GM12878 (cell line): Measurements from ENCODE around the gene ANXA5. TPM values are rescaled to one million over a fixed set of nuclear protein-coding genes. Genes with fewer than 3 reads are reported as not detected.

Experiments
- BCL11A ChIP-seq: IDR thresholded peaks from 2 replicates; pipeline ENCODE4 v1.6.1; 2011; ENCODE audit warnings: low read depth, low read length
- BCL3 ChIP-seq: IDR thresholded peaks from 2 replicates; pipeline ENCODE4 v1.6.1; 2011; ENCODE audit warnings: borderline replicate concordance, low read depth, mild to moderate bottlenecking, moderate library complexity, low read length; ENCODE audit not compliant: insufficient read depth, poor library complexity, severe bottlenecking
- BCLAF1 ChIP-seq: fragments of 450-650 bp; IDR thresholded peaks from 2 replicates; pipeline ENCODE4 v1.6.1; 2017; ENCODE audit warnings: antibody characterized with exemption, mild to moderate bottlenecking, moderate library complexity
- CEBPZ ChIP-seq: fragments of 150-350 bp; IDR thresholded peaks from 2 replicates; pipeline ENCODE4 v1.6.1; 2016; ENCODE audit warnings: low read depth, low read length
- ETV6 ChIP-seq, 2 experiments: fragments of 450-650 bp in 1 of 2; IDR thresholded peaks in 1 of 2; conservative IDR thresholded peaks in 1 of 2; 2 replicates each; pipeline ENCODE4 v1.6.1; 2014; ENCODE audit warnings: antibody characterized with exemption in 1 of 2, borderline replicate concordance in 1 of 2, low read depth in 1 of 2, mild to moderate bottlenecking in 1 of 2, moderate library complexity in 1 of 2
- IRF3 ChIP-seq: fragments of 450-650 bp; IDR thresholded peaks from 2 replicates; pipeline ENCODE4 v1.6.1; 2014; ENCODE audit warnings: mild to moderate bottlenecking
- MXI1 ChIP-seq: fragments of 150-350 bp; IDR thresholded peaks from 2 replicates; pipeline ENCODE4 v1.6.1; 2011; ENCODE audit warnings: low read depth, mild to moderate bottlenecking, inconsistent platforms, low read length, improper control_type of control experiment
- RELB ChIP-seq: fragments of 450-650 bp; IDR thresholded peaks from 2 replicates; pipeline ENCODE4 v1.6.1; 2017; ENCODE audit warnings: low read depth, mild to moderate bottlenecking, moderate library complexity
- RUNX3 ChIP-seq: IDR thresholded peaks from 2 replicates; pipeline ENCODE4 v1.6.1; 2012; ENCODE audit warnings: low read length, inconsistent platforms
- SIN3A ChIP-seq: IDR thresholded peaks from 2 replicates; pipeline ENCODE4 v1.6.1; 2012; ENCODE audit warnings: low read depth, low read length, improper control_type of control experiment
- SMC3 ChIP-seq: IDR thresholded peaks from 2 replicates; pipeline ENCODE4 v1.6.1; 2011; ENCODE audit warnings: low read length, improper control_type of control experiment, borderline replicate concordance
- polyA plus RNA-seq, 11 experiments: library from polyadenylated mRNA; depleted of rRNA in 4 of 11; unstranded in 6 of 11; stranded (reverse) in 5 of 11; fragments of >200 nt; fragmentation: Nextera tagmentation in 4 of 11; fragmentation: Illumina TruSeq in 1 of 11; extraction: Ambion mirVana in 4 of 11; extraction: Trizol in 1 of 11; gene quantifications; 1 replicate in 1 of 11; 2 replicates in 10 of 11; pipeline versions ENCODE4 v1.2.1 to v1.2.3, GENCODE V29; 2011 to 2016; ENCODE audit warnings: inconsistent platforms in 2 of 11, missing spikeins in 2 of 11, low read depth in 1 of 11
- total RNA-seq, 4 experiments: library from RNA; depleted of rRNA in 3 of 4; stranded (reverse); fragments of >200 nt in 3 of 4; fragmentation: Illumina TruSeq in 1 of 4; extraction: Trizol in 1 of 4; gene quantifications; 2 replicates each; pipeline versions ENCODE4 v1.2.1 to v1.2.3, GENCODE V29; 2013 to 2021
- TF ChIP-seq, protein P1 (sequence below): fragments of 450-650 bp; IDR thresholded peaks from 2 replicates; pipeline ENCODE4 v1.6.1; 2017; ENCODE audit warnings: mild to moderate bottlenecking, moderate library complexity

ANXA5 gene
- total and polyA plus RNA-seq, 10 of the 15 experiments (the other 5 are each of a cell fraction or from before 2014, with no cell fraction given): 101 to 249 (median 169) TPM

GRCh38 chr4:121711263-121712000, 14.7 kb upstream of the ANXA5 start (continued):
- TF ChIP-seq SMC3: no peak
- no peak for TF ChIP-seq SIN3A
- TF ChIP-seq ETV6 (conservative IDR thresholded peaks at IDR 0.05 in 1 of 2, IDR thresholded peaks at IDR 0.05 in 1 of 2; ENCODE audit: borderline replicate concordance in 1 of 2, low read depth in 1 of 2): no peak
- TF ChIP-seq RELB: 0 out of 2 replicates have a peak, but pooled peaks have one; percentile 12
- TF ChIP-seq RUNX3: 0 out of 2 replicates have a peak, but pooled peaks have one; percentile 33
- no peak for TF ChIP-seq BCLAF1
- TF ChIP-seq BCL3: no peak
- TF ChIP-seq, protein P1, sequence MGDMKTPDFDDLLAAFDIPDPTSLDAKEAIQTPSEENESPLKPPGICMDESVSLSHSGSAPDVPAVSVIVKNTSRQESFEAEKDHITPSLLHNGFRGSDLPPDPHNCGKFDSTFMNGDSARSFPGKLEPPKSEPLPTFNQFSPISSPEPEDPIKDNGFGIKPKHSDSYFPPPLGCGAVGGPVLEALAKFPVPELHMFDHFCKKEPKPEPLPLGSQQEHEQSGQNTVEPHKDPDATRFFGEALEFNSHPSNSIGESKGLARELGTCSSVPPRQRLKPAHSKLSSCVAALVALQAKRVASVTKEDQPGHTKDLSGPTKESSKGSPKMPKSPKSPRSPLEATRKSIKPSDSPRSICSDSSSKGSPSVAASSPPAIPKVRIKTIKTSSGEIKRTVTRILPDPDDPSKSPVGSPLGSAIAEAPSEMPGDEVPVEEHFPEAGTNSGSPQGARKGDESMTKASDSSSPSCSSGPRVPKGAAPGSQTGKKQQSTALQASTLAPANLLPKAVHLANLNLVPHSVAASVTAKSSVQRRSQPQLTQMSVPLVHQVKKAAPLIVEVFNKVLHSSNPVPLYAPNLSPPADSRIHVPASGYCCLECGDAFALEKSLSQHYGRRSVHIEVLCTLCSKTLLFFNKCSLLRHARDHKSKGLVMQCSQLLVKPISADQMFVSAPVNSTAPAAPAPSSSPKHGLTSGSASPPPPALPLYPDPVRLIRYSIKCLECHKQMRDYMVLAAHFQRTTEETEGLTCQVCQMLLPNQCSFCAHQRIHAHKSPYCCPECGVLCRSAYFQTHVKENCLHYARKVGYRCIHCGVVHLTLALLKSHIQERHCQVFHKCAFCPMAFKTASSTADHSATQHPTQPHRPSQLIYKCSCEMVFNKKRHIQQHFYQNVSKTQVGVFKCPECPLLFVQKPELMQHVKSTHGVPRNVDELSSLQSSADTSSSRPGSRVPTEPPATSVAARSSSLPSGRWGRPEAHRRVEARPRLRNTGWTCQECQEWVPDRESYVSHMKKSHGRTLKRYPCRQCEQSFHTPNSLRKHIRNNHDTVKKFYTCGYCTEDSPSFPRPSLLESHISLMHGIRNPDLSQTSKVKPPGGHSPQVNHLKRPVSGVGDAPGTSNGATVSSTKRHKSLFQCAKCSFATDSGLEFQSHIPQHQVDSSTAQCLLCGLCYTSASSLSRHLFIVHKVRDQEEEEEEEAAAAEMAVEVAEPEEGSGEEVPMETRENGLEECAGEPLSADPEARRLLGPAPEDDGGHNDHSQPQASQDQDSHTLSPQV: no peak
- no peak for TF ChIP-seq BCL11A
- TF ChIP-seq MXI1: no peak
- TF ChIP-seq IRF3: no peak
- TF ChIP-seq CEBPZ: no peak
